HG02884 (cell line): ENCODE data around the gene DYNC1H1.

Experiments
- ATAC-seq: cut with Tn5 transposase; IDR thresholded peaks from one replicate; pipeline ENCODE4 v1.9.1; 2021; ENCODE audit warnings: mild to moderate bottlenecking, moderate library complexity; ENCODE audit not compliant: unreplicated experiment

Gene DYNC1H1

GRCh38 chr14:101988377-101988776, 24.0 kb downstream of the DYNC1H1 start:
- ATAC-seq, result no peak

DNA sequence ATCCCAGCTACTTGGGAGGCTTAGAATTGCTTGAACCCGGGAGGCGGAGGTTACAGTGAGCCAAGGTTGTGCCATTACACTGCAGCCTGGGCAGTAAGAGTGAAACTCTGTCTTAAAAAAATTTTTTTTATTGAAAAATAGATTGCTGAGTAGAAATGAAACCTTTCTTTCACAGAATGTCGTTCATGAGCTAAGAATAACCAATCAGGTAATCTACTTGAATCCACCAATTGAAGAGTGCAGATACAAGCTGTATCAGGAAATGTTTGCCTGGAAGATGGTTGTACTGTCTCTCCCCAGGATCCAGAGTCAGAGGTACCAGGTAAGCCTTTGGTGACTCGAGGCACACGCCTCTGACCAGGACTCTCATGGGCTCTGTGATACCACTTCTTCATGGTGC, 27.0 kb downstream of the DYNC1H1 start:
- ATAC-seq, result peak; percentile 38

DNA sequence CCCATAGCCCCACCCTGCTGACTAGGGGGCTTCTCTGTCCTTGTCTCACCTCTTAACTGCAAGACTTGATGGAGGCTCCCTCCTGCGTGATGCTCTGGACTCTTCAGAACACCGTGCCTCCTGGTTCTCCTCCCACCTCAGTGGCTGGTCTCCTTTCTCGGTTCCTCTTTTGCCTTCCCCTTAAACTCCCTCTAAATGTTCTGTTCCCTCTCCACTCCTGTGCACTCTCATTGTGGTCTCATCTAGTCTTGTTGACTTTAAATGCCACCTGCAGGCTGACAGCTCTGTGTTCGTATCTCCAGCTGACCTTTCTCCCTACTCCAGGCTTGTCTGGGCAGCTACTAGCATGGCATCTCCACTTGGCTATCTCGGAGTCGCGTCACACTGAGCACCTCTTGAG, 28.3 kb downstream of the DYNC1H1 start:
- ATAC-seq, result peak; percentile 94

GRCh38 chr14:101997429-101998336, 33.3 kb downstream of the DYNC1H1 start:
- ATAC-seq, result no peak

- ATAC-seq, result no peak
Measured at GRCh38 chr14:102000902-102001301, 36.5 kb downstream of the DYNC1H1 start.

- no peak for ATAC-seq
Measured at GRCh38 chr14:102005336-102005735, 41.0 kb downstream of the DYNC1H1 start.

GRCh38 chr14:102007916-102008418, 43.6 kb downstream of the DYNC1H1 start:
- ATAC-seq, result no peak

- ATAC-seq, result no peak
Measured at GRCh38 chr14:102008891-102009290, 44.5 kb downstream of the DYNC1H1 start.

GRCh38 chr14:102011631-102012030, 47.3 kb downstream of the DYNC1H1 start:
- ATAC-seq, result no peak

DNA sequence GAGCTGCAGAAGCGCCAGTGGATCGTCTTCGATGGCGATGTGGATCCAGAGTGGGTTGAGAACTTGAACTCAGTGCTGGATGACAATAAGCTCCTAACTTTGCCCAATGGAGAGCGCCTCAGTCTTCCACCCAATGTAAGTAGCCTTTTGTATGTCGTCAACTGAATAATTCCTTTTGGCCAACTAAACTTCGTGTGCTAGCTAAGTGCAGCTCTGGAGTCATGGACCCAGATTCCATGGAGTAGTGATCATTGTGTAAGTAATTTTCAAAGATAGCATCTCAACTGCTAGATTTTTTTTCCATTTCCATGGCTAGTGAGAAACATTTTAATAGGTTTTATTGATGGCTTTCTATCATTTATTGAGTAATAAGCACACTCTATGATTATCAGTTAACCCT, 48.0 kb downstream of the DYNC1H1 start:
- no peak for ATAC-seq

GRCh38 chr14:102013669-102014200, 49.4 kb downstream of the DYNC1H1 start:
- no peak for ATAC-seq

GRCh38 chr14:102015045-102015685, 50.8 kb downstream of the DYNC1H1 start:
- ATAC-seq, result no peak

GRCh38 chr14:102015771-102016170, 51.4 kb downstream of the DYNC1H1 start:
- ATAC-seq, result no peak

GRCh38 chr14:102016420-102017090, 52.2 kb downstream of the DYNC1H1 start:
- ATAC-seq, result no peak

DNA sequence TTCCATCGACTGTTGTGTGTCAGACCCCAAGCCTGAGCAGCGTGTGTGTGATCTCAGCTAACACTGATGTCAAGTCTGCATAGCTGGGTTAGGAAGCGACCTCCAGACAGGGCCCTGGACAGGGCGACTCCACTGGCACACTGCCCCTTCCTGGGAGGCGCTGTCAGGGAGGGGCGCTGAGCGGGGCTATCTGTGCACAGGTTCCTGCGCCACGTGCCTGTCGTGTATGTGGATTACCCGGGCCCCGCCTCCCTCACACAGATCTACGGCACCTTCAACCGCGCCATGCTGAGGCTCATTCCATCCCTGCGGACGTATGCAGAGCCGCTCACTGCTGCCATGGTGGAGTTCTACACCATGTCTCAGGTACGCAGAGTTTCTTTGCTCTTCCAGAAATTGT, 53.9 kb downstream of the DYNC1H1 start:
- ATAC-seq, result no peak

DNA sequence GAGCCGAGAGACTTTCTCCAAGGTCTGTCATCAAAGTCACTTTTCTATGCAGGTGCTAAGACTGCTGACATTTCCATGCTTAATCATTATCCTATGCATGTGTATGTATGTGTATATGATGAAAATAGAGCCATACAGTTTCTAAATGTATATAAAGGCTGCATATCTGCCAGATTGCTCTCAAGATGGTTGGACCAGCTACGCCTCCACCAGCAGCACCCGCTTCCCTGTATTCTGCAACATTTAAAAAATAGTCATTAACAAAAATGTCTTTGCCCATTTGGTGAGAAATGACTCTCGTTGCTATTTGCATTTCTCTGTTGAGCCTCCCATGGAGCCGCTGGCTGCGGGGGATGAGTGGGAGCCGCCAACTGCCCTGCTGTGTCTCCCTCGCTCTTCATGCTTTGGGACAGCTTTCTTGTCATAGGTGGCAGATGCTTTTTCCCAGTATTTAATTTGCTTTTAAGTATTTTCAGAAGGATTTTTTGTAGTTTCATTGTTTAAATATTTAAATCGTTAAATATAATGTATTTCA, 54.7 kb downstream of the DYNC1H1 start:
- ATAC-seq, result no peak

GRCh38 chr14:102020058-102020971, 55.9 kb downstream of the DYNC1H1 start:
- ATAC-seq, result no peak

- no peak for ATAC-seq
Measured at GRCh38 chr14:102026934-102027333, 62.6 kb downstream of the DYNC1H1 start.

DNA sequence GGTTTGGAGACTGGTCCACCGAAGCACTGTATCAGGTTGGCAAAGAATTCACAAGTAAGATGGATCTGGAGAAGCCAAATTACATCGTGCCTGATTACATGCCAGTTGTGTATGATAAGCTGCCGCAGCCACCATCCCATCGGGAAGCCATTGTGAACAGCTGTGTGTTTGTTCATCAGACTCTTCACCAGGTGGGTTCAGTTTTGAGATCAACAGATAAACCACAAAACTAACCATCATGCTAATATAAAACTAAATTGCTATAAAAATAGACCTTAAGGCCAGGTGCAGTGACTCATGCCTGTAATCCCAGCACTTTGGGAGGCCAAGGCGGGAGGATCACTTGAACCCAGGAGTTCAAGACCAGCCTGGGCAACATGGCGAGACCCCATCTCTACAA, 63.6 kb downstream of the DYNC1H1 start:
- no peak for ATAC-seq

DNA sequence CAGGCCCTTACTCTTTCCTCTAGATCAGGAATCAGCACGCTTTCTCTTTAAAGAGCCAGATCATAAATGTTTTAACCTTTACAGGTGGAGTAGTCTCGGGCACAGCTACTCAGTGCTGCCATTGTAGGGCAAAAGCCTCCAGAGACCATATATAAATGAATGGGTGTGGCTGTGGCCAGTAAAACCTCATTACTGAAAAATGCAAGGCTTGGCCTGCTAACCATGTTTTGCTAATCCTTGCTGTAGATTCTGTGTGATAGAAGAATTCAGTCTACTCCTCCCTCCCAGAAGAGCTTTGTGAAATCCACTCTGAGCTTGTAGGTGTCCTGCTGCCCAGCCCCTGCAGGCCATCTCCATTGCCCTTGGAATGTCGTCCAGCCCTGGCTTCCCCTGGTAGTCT, 64.4 kb downstream of the DYNC1H1 start:
- no peak for ATAC-seq
